Tibial artery (tissue), 4 donors: ENCODE measurements around the gene ALDH4A1.

Experiments
- DNase-seq, 2 donors: peaks; one replicate each; pipeline ENCODE4 v3.0.0-alpha.2; 2019
- H3K27ac ChIP-seq, 2 donors: fragments of 200-600 bp; sonication (generic) in 1 of 2; 1 replicate in 1 of 2; 2 replicates in 1 of 2; pipeline ENCODE4 v1.5.1; 2018 to 2019; ENCODE audit warnings: mild to moderate bottlenecking in 1 of 2
- H3K27me3 ChIP-seq, 2 donors: fragments of 200-600 bp; sonication (generic) in 1 of 2; one replicate each; pipeline versions ENCODE4 v1.5.1 to v1.6.0; 2016 to 2019
- H3K36me3 ChIP-seq, 3 donors: fragments of 200-600 bp; sonication (generic) in 2 of 3; one replicate each; pipeline ENCODE4 v1.5.1; 2016 to 2019; ENCODE audit warnings: mild to moderate bottlenecking in 2 of 3
- H3K4me1 ChIP-seq, 4 donors: fragments of 200-600 bp; sonication (generic) in 2 of 4; 1 replicate in 3 of 4; 2 replicates in 1 of 4; pipeline ENCODE4 v1.5.1; 2016 to 2019
- H3K4me3 ChIP-seq, 2 donors: fragments of 200-600 bp; sonication (generic) in 1 of 2; 1 replicate in 1 of 2; 2 replicates in 1 of 2; pipeline ENCODE4 v1.5.1; 2018 to 2019; ENCODE audit warnings: mild to moderate bottlenecking in 2 of 2
- H3K9me3 ChIP-seq, 3 donors: fragments of 200-600 bp; sonication (generic) in 1 of 3; one replicate each; pipeline ENCODE4 v1.5.1; 2016 to 2019
- CTCF ChIP-seq, 2 experiments: fragments of 200-600 bp in 1 of 2; fragments of 450-650 bp in 1 of 2; IDR thresholded peaks; one replicate each; pipeline ENCODE4 v1.5.1; 2017 to 2019; ENCODE audit warnings: antibody characterized with exemption in 2 of 2, mild to moderate bottlenecking in 1 of 2, moderate library complexity in 1 of 2
- intact Hi-C: fragments of 100-400 bp; cut with DNase I; formaldehyde crosslinking; loops from one replicate; pipeline ENCODE4 v1.15.0; 2023; ENCODE audit warnings: low total_unique reads

The ALDH4A1 gene

GRCh38 chr1:18902523-18903290, at the start of gene ALDH4A1:
Gene ALDH4A1, minus strand, starts transcription at chr1:18902555. Its CDS starts 32 bp downstream, at chr1:18902523.
- peak in 1 of 2 experiments; percentile 8 for TF ChIP-seq CTCF (IDR thresholded peaks at IDR 0.05)
- intact Hi-C loops: loop anchor here (10.0 kb wide), 1 partner anchor 332 kb away; no protein-coding TSS in a partner anchor
- Histone ChIP-seq H3K4me1 (peaks cover 7 to 35% (median 27%) of the 10 kb centered on the region in 4 donors), H3K27ac (peak within 1 kb of the TSS; percentile 88 to 90), H3K9me3 (no peaks in the 10 kb centered on the region), H3K27me3 (no peaks in the 10 kb centered on the region), H3K4me3 (peak within 1 kb of the TSS; percentile 68 to 87), H3K36me3 (peaks cover 0 to 27% (median 5%) of the 10 kb centered on the region in 3 donors)
- DNase-seq: peak; percentile 99

- TF ChIP-seq CTCF (IDR thresholded peaks at IDR 0.05): no peak
- H3K27me3 ChIP-seq: no peaks in the 10 kb centered on the region
- DNase-seq: no peak
- peak overlapping the region in 1 of 2 donors; percentile 51 for H3K4me3 ChIP-seq
- intact Hi-C loops: loop anchor here (2.0 to 5.0 kb wide), 2 partner anchors 27 to 40 kb away; no protein-coding TSS in a partner anchor
- H3K9me3 ChIP-seq: no peaks in the 10 kb centered on the region
- H3K4me1 ChIP-seq: peaks cover 0 to 80% (median 70%) of the 10 kb centered on the region in 4 donors
- H3K27ac ChIP-seq: peak overlapping the region; percentile 94 to 98
- no peaks in the 10 kb centered on the region for H3K36me3 ChIP-seq
These were observed 49.5 kb upstream of the ALDH4A1 start for GRCh38 chr1:18951818-18952391.

GRCh38 chr1:18951416-18951815, 49.1 kb upstream of the ALDH4A1 start:
- Histone ChIP-seq H3K36me3 (no peaks in the 10 kb centered on the region), H3K4me1 (peaks cover 0 to 84% (median 72%) of the 10 kb centered on the region in 4 donors), H3K4me3 (peak overlapping the region; percentile 46 to 51), H3K9me3 (no peaks in the 10 kb centered on the region), H3K27ac (peak overlapping the region; percentile 94 to 98), H3K27me3 (no peaks in the 10 kb centered on the region)
- intact Hi-C loops: loop anchor here (2.0 to 5.0 kb wide), 2 partner anchors 27 to 39 kb away; no protein-coding TSS in a partner anchor
- no peak for TF ChIP-seq CTCF (IDR thresholded peaks at IDR 0.05)
- DNase-seq: no peak

GRCh38 chr1:18950401-18951026, 48.2 kb upstream of the ALDH4A1 start:
- peak; percentile 73 to 92 for DNase-seq
- TF ChIP-seq CTCF (IDR thresholded peaks at IDR 0.05): no peak
- H3K9me3 ChIP-seq: no peaks in the 10 kb centered on the region
- H3K36me3 ChIP-seq: no peaks in the 10 kb centered on the region
- peak overlapping the region; percentile 94 to 98 for H3K27ac ChIP-seq
- intact Hi-C loops: loop anchor here (2.0 to 5.0 kb wide), 2 partner anchors 26 to 38 kb away; no protein-coding TSS in a partner anchor
- H3K4me1 ChIP-seq: peaks cover 0 to 93% (median 79%) of the 10 kb centered on the region in 4 donors
- peak overlapping the region; percentile 46 to 51 for H3K4me3 ChIP-seq
- H3K27me3 ChIP-seq: no peaks in the 10 kb centered on the region

GRCh38 chr1:18949686-18950400, 47.5 kb upstream of the ALDH4A1 start:
- H3K9me3 ChIP-seq: no peaks in the 10 kb centered on the region
- TF ChIP-seq CTCF (IDR thresholded peaks at IDR 0.05): peak; percentile 41 to 45
- peaks cover 4 to 98% (median 85%) of the 10 kb centered on the region in 4 donors for H3K4me1 ChIP-seq
- intact Hi-C loops: loop anchor here (2.0 to 5.0 kb wide), 2 partner anchors 25 to 38 kb away; no protein-coding TSS in a partner anchor
- H3K27ac ChIP-seq: peak overlapping the region; percentile 94 to 98
- no peaks in the 10 kb centered on the region for H3K36me3 ChIP-seq
- DNase-seq: peak; percentile 72 to 88
- no peaks in the 10 kb centered on the region for H3K27me3 ChIP-seq
- peak overlapping the region; percentile 46 to 51 for H3K4me3 ChIP-seq
